K562 (cell line): Measurements from ENCODE around the gene CHRNA10. TPM values are rescaled to one million over a fixed set of nuclear protein-coding genes. Genes with fewer than 3 reads are reported as not detected.
A peak's percentile ranks its signal among the peaks of the same experiment; 100 is the strongest.

Source experiments
- ATAC-seq: fragments of 200-7000 bp; cut with Tn5 transposase; 3 replicates; pipeline ENCODE4 v1.9.1; 2020; ENCODE audit warnings: moderate library complexity
- BruUV-seq: library from RNA; stranded (reverse); fragments of 400-500 nt; replicated peaks from 2 replicates; lab custom pipeline; 2021; lab: Mats Ljungman, UMichigan
- CTCF ChIA-PET: fragments of 300-600 bp; formaldehyde crosslinking; extraction: SDS; loops from one replicate; lab custom pipeline; 2021; ENCODE audit warnings: low intra/inter-chr PET ratio; lab: Yijun Ruan, JAX
- POLR2A ChIA-PET: fragments of 300-600, 350-650 bp; sonication (Branson Sonifier 250); formaldehyde crosslinking; extraction: SDS; loops from one replicate; lab custom pipeline; 2021; ENCODE audit warnings: antibody characterized with exemption, inconsistent platforms; lab: Yijun Ruan, JAX
- DNase-seq, 4 experiments: peaks; one replicate each; pipeline versions ENCODE4 v3.0.0 to v3.0.0-alpha.2; 2011 to 2018; ENCODE audit warnings: low spot score in 3 of 4, mixed read lengths in 3 of 4; ENCODE audit errors: extremely low read depth in 1 of 4
- FAIRE-seq: peaks from 2 replicates; lab custom pipeline; 2011; peaks lifted over from hg19 to GRCh38; lab: Jason Lieb, UNC
- H2AFZ ChIP-seq: 2 replicates; pipeline ENCODE4 v1.6.0; 2011; ENCODE audit warnings: low read depth, low read length, control low read depth, inconsistent platforms
- H3K27ac ChIP-seq: fragments of 200-600 bp; 3 replicates; pipeline ENCODE4 v1.8.0; 2011; ENCODE audit warnings: low read depth, mild to moderate bottlenecking, control low read depth, inconsistent platforms, low read length, moderate library complexity, mixed read lengths; ENCODE audit errors: extremely low read depth
- H3K27me3 ChIP-seq, 2 experiments: fragments of 300-600 bp in 1 of 2; 2 replicates in 1 of 2; 3 replicates in 1 of 2; pipeline versions ENCODE4 v1.6.0 to v1.8.0; 2011; ENCODE audit warnings: inconsistent platforms in 2 of 2, low read length in 2 of 2, mild to moderate bottlenecking in 1 of 2, mixed read lengths in 1 of 2, moderate library complexity in 1 of 2; ENCODE audit not compliant: control insufficient read depth in 2 of 2, insufficient read depth in 2 of 2
- H3K36me3 ChIP-seq: fragments of 300-600 bp; 3 replicates; pipeline ENCODE4 v1.8.0; 2011; ENCODE audit warnings: mild to moderate bottlenecking, low read length, inconsistent platforms; ENCODE audit not compliant: control insufficient read depth, insufficient read depth
- H3K4me1 ChIP-seq, 2 experiments: fragments of 200-600 bp in 1 of 2; replicated peaks in 1 of 2; 2 replicates in 1 of 2; 3 replicates in 1 of 2; pipeline versions ENCODE4 v1.5.1 to v1.8.0; 2011; ENCODE audit warnings: inconsistent platforms in 2 of 2, low read length in 2 of 2, mild to moderate bottlenecking in 1 of 2, mixed read lengths in 1 of 2, moderate library complexity in 1 of 2; ENCODE audit not compliant: control insufficient read depth in 2 of 2, insufficient read depth in 2 of 2
- H3K4me2 ChIP-seq: 2 replicates; pipeline ENCODE4 v1.6.1; 2011; ENCODE audit warnings: low read length, control low read depth, inconsistent platforms, mixed read lengths; ENCODE audit not compliant: insufficient read depth
- H3K4me3 ChIP-seq: fragments of 200-600 bp; sonication (generic), shearing (Covaris generic); 2 replicates; pipeline ENCODE4 v1.5.1; 2016; ENCODE audit warnings: control low read depth, inconsistent platforms
- H3K79me2 ChIP-seq: fragments of 200-600 bp; 3 replicates; pipeline ENCODE4 v1.8.0; 2011; ENCODE audit warnings: low read length, inconsistent platforms; ENCODE audit not compliant: control insufficient read depth, insufficient read depth
- H3K9ac ChIP-seq, 2 experiments: 2 replicates each; pipeline versions ENCODE4 v1.6.0 to v1.6.1; 2011; ENCODE audit warnings: low read depth in 2 of 2, low read length in 2 of 2, control low read depth in 1 of 2, inconsistent platforms in 1 of 2, mild to moderate bottlenecking in 1 of 2, mixed read lengths in 1 of 2; ENCODE audit not compliant: insufficient read depth in 1 of 2
- H3K9me1 ChIP-seq: one replicate; pipeline ENCODE4 v1.6.0; 2011; ENCODE audit warnings: inconsistent platforms, mild to moderate bottlenecking, low read length, moderate library complexity; ENCODE audit not compliant: control insufficient read depth, insufficient read depth
- H3K9me3 ChIP-seq: replicated peaks from 2 replicates; pipeline ENCODE4 v1.5.1; 2011; ENCODE audit warnings: low read depth, low read length, inconsistent platforms; ENCODE audit not compliant: control insufficient read depth, insufficient read depth
- H4K20me1 ChIP-seq: replicated peaks from 2 replicates; pipeline ENCODE4 v1.6.1; 2011; ENCODE audit warnings: low read length, inconsistent platforms, mixed read lengths; ENCODE audit not compliant: control insufficient read depth, insufficient read depth
- BCL6 ChIP-seq: fragments of 250-450 bp; sonication (Bioruptor Pico); IDR thresholded peaks from 2 replicates; pipeline ENCODE4 v1.4.0; 2020
- CBX2 ChIP-seq: fragments of 200-600 bp; sonication (generic); IDR thresholded peaks from one replicate; pipeline ENCODE4 v1.6.1; 2012; ENCODE audit warnings: mild to moderate bottlenecking, low read length, inconsistent platforms; ENCODE audit not compliant: insufficient read depth, poor library complexity, severe bottlenecking
- CREB3 ChIP-seq: fragments of 450-650 bp; conservative IDR thresholded peaks from 2 replicates; pipeline ENCODE4 v1.6.1; 2016; ENCODE audit warnings: missing genetic modification characterization, low read depth, mild to moderate bottlenecking, missing compliant biosample characterization, moderate library complexity
- HLTF ChIP-seq: fragments of 450-650 bp; IDR thresholded peaks from 2 replicates; pipeline ENCODE4 v1.6.1; 2016
- HNRNPLL ChIP-seq: fragments of 200-400 bp; formaldehyde crosslinking; IDR thresholded peaks from 2 replicates; pipeline ENCODE4 v1.6.1; 2017; ENCODE audit warnings: low read length, low read depth, mild to moderate bottlenecking; ENCODE audit not compliant: poor library complexity, severe bottlenecking
- JUNB ChIP-seq: fragments of 450-650 bp; formaldehyde crosslinking; conservative IDR thresholded peaks from 2 replicates; pipeline ENCODE4 v1.4.0; 2020; ENCODE audit warnings: mild to moderate bottlenecking
- MLLT1 ChIP-seq, 2 experiments: fragments of 450-650 bp; IDR thresholded peaks; 2 replicates each; pipeline ENCODE4 v1.6.1; 2016
- NFIC ChIP-seq: fragments of 450-650 bp; IDR thresholded peaks from 2 replicates; pipeline ENCODE4 v1.6.1; 2017; ENCODE audit warnings: mild to moderate bottlenecking, inconsistent platforms
- SIX5 ChIP-seq, 2 experiments: IDR thresholded peaks; 2 replicates each; pipeline ENCODE4 v1.6.1; 2011; ENCODE audit warnings: low read length in 2 of 2, borderline replicate concordance in 1 of 2, low read depth in 1 of 2, mild to moderate bottlenecking in 1 of 2, moderate library complexity in 1 of 2; ENCODE audit not compliant: insufficient read depth in 1 of 2
- SMAD4 ChIP-seq: fragments of 250-450 bp; sonication (Bioruptor Pico); conservative IDR thresholded peaks from 2 replicates; pipeline ENCODE4 v1.8.0; 2021; ENCODE audit warnings: inconsistent platforms, mild to moderate bottlenecking, moderate library complexity
- SMARCA4 ChIP-seq: fragments of 450-650 bp; IDR thresholded peaks from 2 replicates; pipeline ENCODE4 v1.6.1; 2016
- ZHX1 ChIP-seq: fragments of 150-350 bp; conservative IDR thresholded peaks from 2 replicates; pipeline ENCODE4 v1.6.1; 2014; ENCODE audit warnings: low read length
- ZNF224 ChIP-seq: sonication (generic); formaldehyde crosslinking; IDR thresholded peaks from 2 replicates; pipeline ENCODE4 v1.8.0; 2022; ENCODE audit warnings: mild to moderate bottlenecking, missing genetic modification reagents
- ZNF23 ChIP-seq: fragments of 250-450 bp; sonication (Bioruptor Pico); IDR thresholded peaks from 2 replicates; pipeline ENCODE4 v1.4.0; 2020; ENCODE audit warnings: mild to moderate bottlenecking
- WGBS: fragments of 100-300 bp; shearing (Covaris generic); methylation state at CpG from one replicate; pipeline ENCODE4 v1.1.6; 2016; ENCODE audit warnings: low coverage, mixed read lengths; ENCODE audit not compliant: insufficient coverage; ENCODE audit errors: missing lambda C conversion rate; 5-methylcytosine and 5-hydroxymethylcytosine counted together
- in situ Hi-C: fragments of 300-500 bp; cut with MboI; formaldehyde crosslinking; loops from 4 replicates; pipeline ENCODE4 v1.15.0; 2018; ENCODE audit warnings: inconsistent platforms, mixed read lengths
- intact Hi-C: fragments of 100-400 bp; cut with micrococcal nuclease; formaldehyde crosslinking; loops from 2 replicates; pipeline ENCODE4 v1.14.2; 2022
- polyA plus RNA-seq, 8 experiments: library from polyadenylated mRNA; depleted of rRNA in 4 of 8; stranded (reverse) in 5 of 8; unstranded in 3 of 8; fragments of >200 nt; fragmentation: Nextera tagmentation in 2 of 8; fragmentation: Illumina TruSeq in 1 of 8; extraction: Ambion mirVana in 2 of 8; extraction: Trizol in 1 of 8; gene quantifications; 2 replicates each; pipeline versions ENCODE4 v1.2.1 to v1.2.3, GENCODE V29; 2011 to 2014; ENCODE audit warnings: inconsistent platforms in 1 of 8, missing spikeins in 1 of 8
- total RNA-seq, 7 experiments: library from RNA; depleted of rRNA in 6 of 7; stranded (reverse); fragments of >200 nt in 6 of 7; fragmentation: Illumina TruSeq in 2 of 7; extraction: Trizol in 2 of 7; gene quantifications; 2 replicates each; pipeline versions ENCODE4 v1.2.1 to v1.2.3, GENCODE V29; 2011 to 2021; ENCODE audit warnings: low replicate concordance in 1 of 7

Gene CHRNA10
- total and polyA plus RNA-seq, 9 of the 15 experiments (the other 6 are each of a cell fraction or from before 2014, with no cell fraction given) = 0.35 to 1.9 (median 0.81) TPM

GRCh38 chr11:3665336-3666022 is 5.7 kb downstream of the CHRNA10 start (continued):
- TF ChIP-seq NFIC = peak; percentile 41; the same call in 1 of the 2 replicates

GRCh38 chr11:3664032-3664630 is 7.1 kb downstream of the CHRNA10 start:
- Histone ChIP-seq H3K4me2 (no peak overlapping the region), H3K9me1 (no peaks in the 10 kb centered on the region), H3K4me1 (peaks cover 0 to 21% of the 10 kb centered on the region in 2 experiments; a peak in 2 of 5 replicates), H2AFZ (no peak overlapping the region), H3K36me3 (peaks cover 13% of the 10 kb centered on the region; the same call in 1 of the 3 replicates), H3K9me3 (no peaks in the 10 kb centered on the region), H3K79me2 (no peaks in the 10 kb centered on the region), H3K27ac (no peak overlapping the region), H3K27me3 (peaks cover 9 to 18% of the 10 kb centered on the region in 2 experiments; a peak in 3 of 5 replicates), H3K9ac (peak overlapping the region in 1 of 2 experiments; percentile 64; a peak in 1 of 4 replicates), H3K4me3 (no peak overlapping the region), H4K20me1 (peaks cover 7% of the 10 kb centered on the region; the same call in 1 of the 2 replicates)
- WGBS = 49% methylated on average over 7 of the region's 10 CpGs
- FAIRE-seq = no peak
- no peak for ATAC-seq
- ChIA-PET CTCF (no interaction called here), POLR2A (interaction anchor here (0.9 to 1.2 kb wide), 3 partner anchors 8 to 124 kb away, joined by 3 to 5 read pairs (median 3); no protein-coding TSS in a partner anchor)
- BruUV-seq = no TSS peak
- in situ Hi-C loops (no loop called here), intact Hi-C loops (no loop called here)
- no peak for DNase-seq
- TF ChIP-seq ZNF224 = no peak
- TF ChIP-seq ZNF23 (CRISPR knock-in tag) = no peak
- TF ChIP-seq MLLT1 (IDR thresholded peaks at IDR 0.05) = no peak
- TF ChIP-seq SMARCA4 = no peak
- no peak for TF ChIP-seq CREB3 (tag)
- no peak for TF ChIP-seq SMAD4 (CRISPR knock-in tag)
- no peak for TF ChIP-seq BCL6 (CRISPR knock-in tag)
- TF ChIP-seq JUNB = no peak
- no peak for TF ChIP-seq HNRNPLL
- TF ChIP-seq ZHX1 = no peak
- TF ChIP-seq CBX2 = no peak
- TF ChIP-seq SIX5 (IDR thresholded peaks at IDR 0.05; ENCODE audit: borderline replicate concordance in 1 of 2, insufficient read depth in 1 of 2, low read depth in 1 of 2, low read length in 2 of 2) = no peak
- TF ChIP-seq HLTF = no peak
